ENCODE data around the gene SAMM50. TPM values are rescaled to one million over a fixed set of nuclear protein-coding genes. Genes with fewer than 3 reads are reported as not detected.

The SAMM50 gene
- total and polyA plus RNA-seq, 2 donors (not counting 3 experiments of a cell fraction or from before 2014, with no cell fraction given) = 42.9 to 56.2 TPM

DNA sequence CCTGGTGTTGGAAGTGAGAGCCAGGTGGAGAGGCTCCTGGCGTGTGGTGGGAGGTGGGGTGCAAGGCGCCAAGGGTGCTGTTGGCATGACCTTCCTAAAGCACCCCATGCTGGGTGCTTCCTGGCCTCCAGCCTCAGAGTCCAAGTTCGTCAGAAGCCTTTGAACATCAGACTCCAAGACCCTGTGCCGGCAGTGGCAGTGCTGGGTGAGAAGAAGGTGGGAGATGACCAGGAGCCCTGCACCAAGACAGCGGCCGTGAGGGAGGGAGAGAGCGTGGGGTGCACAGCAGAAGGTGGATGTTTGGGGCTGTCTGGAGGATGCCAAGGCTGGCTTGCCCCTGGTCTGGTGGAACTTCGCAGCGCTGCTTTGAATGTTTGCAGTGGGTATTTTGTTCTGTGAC is 39.2 kb downstream of the SAMM50 start:
- H3K79me2 ChIP-seq (ENCODE audit: control insufficient read depth, insufficient read depth, low read length) = peaks cover 3% of the 10 kb centered on the region
- intact Hi-C loops (cut with micrococcal nuclease) = loop anchor here (5.0 kb wide), 2 partner anchors 333 to 573 kb away; no protein-coding TSS in a partner anchor
- H3K9ac ChIP-seq (replicated peaks; ENCODE audit: extremely low read depth, insufficient read depth, low read length) = no peak overlapping the region
- no peak overlapping the region for H3K4me3 ChIP-seq (replicated peaks in 1 of 3; ENCODE audit: insufficient read depth in 1 of 3, low read depth in 1 of 3, low read length in 3 of 3)
- no peaks in the 10 kb centered on the region for H4K20me1 ChIP-seq (replicated peaks; ENCODE audit: control insufficient read depth, extremely low read depth, insufficient read depth, low read length)
- FAIRE-seq = no peak
- no peak overlapping the region for H3K27ac ChIP-seq (ENCODE audit: insufficient read depth, low read depth, low read length)
- peaks cover 6% of the 10 kb centered on the region for H3K4me1 ChIP-seq (ENCODE audit: control insufficient read depth, extremely low read depth, insufficient read depth, low read length)
- no peak for DNase-seq (ENCODE audit: low read depth, low spot score)
- dilution Hi-C loops (cut with MboI; ENCODE audit: extremely low pct_ligation_motif_present, low sequenced_read_pairs) = no loop called here
- peaks cover 17 to 33% of the 10 kb centered on the region in 2 experiments for H3K36me3 ChIP-seq (ENCODE audit: control insufficient read depth in 2 of 2, extremely low read depth in 1 of 2, insufficient read depth in 2 of 2, low read length in 2 of 2)
- BruUV-seq (replicated peaks) = no TSS peak
- H2AFZ ChIP-seq (ENCODE audit: low read depth, low read length) = no peak overlapping the region
- no peaks in the 10 kb centered on the region for H3K9me1 ChIP-seq (replicated peaks; ENCODE audit: control insufficient read depth, extremely low read depth, insufficient read depth, low read length)
- no peak overlapping the region for H3K4me2 ChIP-seq (ENCODE audit: insufficient read depth, low read length)
- H3K9me3 ChIP-seq (replicated peaks; ENCODE audit: control insufficient read depth, insufficient read depth, low read length) = no peaks in the 10 kb centered on the region
- H3K27me3 ChIP-seq (ENCODE audit: control insufficient read depth in 2 of 2, insufficient read depth in 2 of 2, low read length in 2 of 2) = no peaks in the 10 kb centered on the region
- ChIA-PET POLR2A (no interaction called here), CTCF (interaction anchor here (1.1 to 10.3 kb wide), 6 partner anchors 9 to 633 kb away, joined by 3 to 640 read pairs (median 15); no protein-coding TSS in a partner anchor)
- TF ChIP-seq FOS (IDR thresholded peaks at IDR 0.05; ENCODE audit: borderline replicate concordance, insufficient read depth, low read length) (no peak), MYC (IDR thresholded peaks at IDR 0.05; ENCODE audit: low read depth, low read length) (no peak), POLR2A (IDR thresholded peaks at IDR 0.05; ENCODE audit: low read depth, low read length) (no peak), JUN (IDR thresholded peaks at IDR 0.05; ENCODE audit: borderline replicate concordance, insufficient read depth, insufficient read length, low read depth) (no peak), GATA2 (IDR thresholded peaks at IDR 0.05; ENCODE audit: insufficient read depth, insufficient read length, low read depth, low read length) (no peak), POLR2AphosphoS5 (IDR thresholded peaks at IDR 0.05; ENCODE audit: insufficient read depth, low read depth, low read length) (no peak), EZH2 (IDR thresholded peaks at IDR 0.05; ENCODE audit: borderline replicate concordance, low read depth, low read length, severe bottlenecking) (no peak)
- TF ChIP-seq, protein P1, sequence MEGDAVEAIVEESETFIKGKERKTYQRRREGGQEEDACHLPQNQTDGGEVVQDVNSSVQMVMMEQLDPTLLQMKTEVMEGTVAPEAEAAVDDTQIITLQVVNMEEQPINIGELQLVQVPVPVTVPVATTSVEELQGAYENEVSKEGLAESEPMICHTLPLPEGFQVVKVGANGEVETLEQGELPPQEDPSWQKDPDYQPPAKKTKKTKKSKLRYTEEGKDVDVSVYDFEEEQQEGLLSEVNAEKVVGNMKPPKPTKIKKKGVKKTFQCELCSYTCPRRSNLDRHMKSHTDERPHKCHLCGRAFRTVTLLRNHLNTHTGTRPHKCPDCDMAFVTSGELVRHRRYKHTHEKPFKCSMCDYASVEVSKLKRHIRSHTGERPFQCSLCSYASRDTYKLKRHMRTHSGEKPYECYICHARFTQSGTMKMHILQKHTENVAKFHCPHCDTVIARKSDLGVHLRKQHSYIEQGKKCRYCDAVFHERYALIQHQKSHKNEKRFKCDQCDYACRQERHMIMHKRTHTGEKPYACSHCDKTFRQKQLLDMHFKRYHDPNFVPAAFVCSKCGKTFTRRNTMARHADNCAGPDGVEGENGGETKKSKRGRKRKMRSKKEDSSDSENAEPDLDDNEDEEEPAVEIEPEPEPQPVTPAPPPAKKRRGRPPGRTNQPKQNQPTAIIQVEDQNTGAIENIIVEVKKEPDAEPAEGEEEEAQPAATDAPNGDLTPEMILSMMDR (IDR thresholded peaks at IDR 0.05; ENCODE audit: extremely low read depth in 1 of 2, insufficient read depth in 1 of 2, low read depth in 1 of 2, low read length in 2 of 2) = no peak
- TF ChIP-seq, protein P2, sequence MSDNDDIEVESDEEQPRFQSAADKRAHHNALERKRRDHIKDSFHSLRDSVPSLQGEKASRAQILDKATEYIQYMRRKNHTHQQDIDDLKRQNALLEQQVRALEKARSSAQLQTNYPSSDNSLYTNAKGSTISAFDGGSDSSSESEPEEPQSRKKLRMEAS (IDR thresholded peaks at IDR 0.05; ENCODE audit: insufficient read depth, insufficient read length) = no peak

Measured in endothelial cell of umbilical vein (primary cell).